IMR-90 (cell line): ENCODE data around the gene FUBP1. TPM values are rescaled to one million over a fixed set of nuclear protein-coding genes. Genes with fewer than 3 reads are reported as not detected.

Source experiments
- ATAC-seq: fragments of 200-7000 bp; cut with Tn5 transposase; 2 replicates; pipeline ENCODE4 v1.9.1; 2020; ENCODE audit warnings: low read depth, mild to moderate bottlenecking, moderate library complexity
- BruUV-seq: library from RNA; stranded (reverse); fragments of 400-500 nt; replicated peaks from 2 replicates; lab custom pipeline; 2021; lab: Mats Ljungman, UMichigan
- CTCF ChIA-PET: fragments of 300-600 bp; formaldehyde crosslinking; extraction: SDS; loops from one replicate; lab custom pipeline; 2021; ENCODE audit warnings: antibody characterized with exemption; lab: Yijun Ruan, JAX
- POLR2A ChIA-PET: fragments of 300-600 bp; sonication (Branson Sonifier 250); formaldehyde crosslinking; loops from one replicate; lab custom pipeline; 2022; ENCODE audit warnings: antibody characterized with exemption; ENCODE audit not compliant: unreplicated experiment; lab: Charles Lee
- DNase-seq: peaks from one replicate; pipeline ENCODE4 v3.0.0; 2013
- H2AFZ ChIP-seq: replicated peaks from 2 replicates; pipeline ENCODE3; 2013; ENCODE audit warnings: low read length, mild to moderate bottlenecking; ENCODE audit not compliant: poor library complexity
- H2AK5ac ChIP-seq: 2 replicates; pipeline ENCODE4 v1.6.1; 2013; ENCODE audit warnings: low read depth, low read length, inconsistent platforms
- H2AK9ac ChIP-seq: replicated peaks from 2 replicates; pipeline ENCODE3; 2013; ENCODE audit warnings: mild to moderate bottlenecking, low read depth, low read length, moderate library complexity; ENCODE audit not compliant: poor library complexity
- H2BK120ac ChIP-seq: 2 replicates; pipeline ENCODE4 v1.6.1; 2013; ENCODE audit warnings: low read depth, low read length, inconsistent platforms
- H2BK15ac ChIP-seq: 3 replicates; pipeline ENCODE4 v1.6.1; 2013; ENCODE audit warnings: low read depth, low read length, inconsistent platforms
- H2BK20ac ChIP-seq: 2 replicates; pipeline ENCODE4 v1.6.1; 2013; ENCODE audit warnings: low read depth, mild to moderate bottlenecking, inconsistent platforms, low read length, moderate library complexity
- H2BK5ac ChIP-seq: 2 replicates; pipeline ENCODE4 v1.6.1; 2013; ENCODE audit warnings: mild to moderate bottlenecking, low read depth, low read length, inconsistent platforms; ENCODE audit not compliant: poor library complexity, severe bottlenecking
- H3K14ac ChIP-seq: replicated peaks from 2 replicates; pipeline ENCODE4 v1.6.1; 2013; ENCODE audit warnings: low read depth, low read length, inconsistent platforms
- H3K18ac ChIP-seq: 2 replicates; pipeline ENCODE4 v1.6.1; 2013; ENCODE audit warnings: low read depth, low read length, control low read depth
- H3K23ac ChIP-seq: 2 replicates; pipeline ENCODE4 v1.6.1; 2013; ENCODE audit warnings: low read depth, low read length, inconsistent platforms
- H3K27ac ChIP-seq: 2 replicates; pipeline ENCODE4 v1.5.1; 2013; ENCODE audit warnings: mild to moderate bottlenecking, control low read depth, low read length; ENCODE audit not compliant: insufficient read depth
- H3K27me3 ChIP-seq: 2 replicates; pipeline ENCODE4 v1.6.1; 2013; ENCODE audit warnings: low read length; ENCODE audit not compliant: control insufficient read depth, insufficient read depth
- H3K36me3 ChIP-seq: 2 replicates; pipeline ENCODE4 v1.6.1; 2013; ENCODE audit warnings: low read length, mixed read lengths; ENCODE audit not compliant: control insufficient read depth, insufficient read depth
- H3K4ac ChIP-seq: 2 replicates; pipeline ENCODE4 v1.6.1; 2013; ENCODE audit warnings: low read depth, low read length, inconsistent platforms
- H3K4me1 ChIP-seq: 2 replicates; pipeline ENCODE4 v1.6.1; 2013; ENCODE audit warnings: low read length, mixed read lengths; ENCODE audit not compliant: control insufficient read depth, insufficient read depth
- H3K4me2 ChIP-seq: 2 replicates; pipeline ENCODE4 v1.6.1; 2013; ENCODE audit warnings: low read depth, mild to moderate bottlenecking, control low read depth, low read length, moderate library complexity
- H3K4me3 ChIP-seq: 2 replicates; pipeline ENCODE4 v1.5.1; 2013; ENCODE audit warnings: low read depth, mild to moderate bottlenecking, control low read depth, low read length, moderate library complexity; ENCODE audit not compliant: insufficient read depth
- H3K56ac ChIP-seq: 2 replicates; pipeline ENCODE4 v1.6.1; 2013; ENCODE audit warnings: low read length, inconsistent platforms; ENCODE audit not compliant: insufficient read depth; ENCODE audit errors: extremely low read depth
- H3K79me1 ChIP-seq, 2 experiments: 2 replicates each; pipeline ENCODE4 v1.6.1; 2013; ENCODE audit warnings: low read length in 2 of 2, inconsistent platforms in 1 of 2, low read depth in 1 of 2
- H3K9ac ChIP-seq: 2 replicates; pipeline ENCODE4 v1.6.1; 2013; ENCODE audit warnings: low read depth, low read length, control low read depth
- H3K9me1 ChIP-seq: 2 replicates; pipeline ENCODE4 v1.6.1; 2013; ENCODE audit warnings: low read length, inconsistent platforms; ENCODE audit not compliant: insufficient read depth
- H3K9me3 ChIP-seq: 2 replicates; pipeline ENCODE4 v1.6.1; 2013; ENCODE audit warnings: low read length; ENCODE audit not compliant: control insufficient read depth, insufficient read depth
- H4K20me1 ChIP-seq: 2 replicates; pipeline ENCODE4 v1.6.1; 2013; ENCODE audit warnings: low read length, inconsistent platforms; ENCODE audit not compliant: insufficient read depth
- H4K5ac ChIP-seq: 2 replicates; pipeline ENCODE4 v1.6.1; 2013; ENCODE audit warnings: mild to moderate bottlenecking, low read depth, low read length, control low read depth
- H4K8ac ChIP-seq, 2 experiments: 2 replicates each; pipeline ENCODE4 v1.6.1; 2013; ENCODE audit warnings: low read depth in 2 of 2, low read length in 2 of 2, control low read depth in 1 of 2, inconsistent platforms in 1 of 2
- H4K91ac ChIP-seq: 2 replicates; pipeline ENCODE4 v1.6.1; 2013; ENCODE audit warnings: low read depth, low read length, inconsistent platforms; ENCODE audit not compliant: insufficient read depth
- FOS ChIP-seq: fragments of 150-350 bp; IDR thresholded peaks from 2 replicates; pipeline ENCODE4 v1.6.1; 2016; ENCODE audit warnings: low read depth, low read length
- POLR2A ChIP-seq: IDR thresholded peaks from 2 replicates; pipeline ENCODE4 v1.6.1; 2012; ENCODE audit warnings: mild to moderate bottlenecking, low read depth, low read length
- WGBS, 2 experiments: methylation state at CpG; one replicate each; pipeline versions ENCODE4 v1.1.5 to v1.1.7; 2013; ENCODE audit warnings: missing lambda C conversion rate in 2 of 2; ENCODE audit not compliant: insufficient read length in 1 of 2; ENCODE audit errors: extremely low coverage in 2 of 2; 5-methylcytosine and 5-hydroxymethylcytosine counted together
- dilution Hi-C: fragments of 300-500 bp; cut with HindIII; formaldehyde crosslinking; loops from one replicate; pipeline ENCODE4 v1.14.3; 2018; ENCODE audit warnings: low sequenced_read_pairs; ENCODE audit not compliant: unreplicated experiment
- in situ Hi-C: fragments of 300-500 bp; cut with MboI; formaldehyde crosslinking; loops from 3 replicates; pipeline ENCODE4 v1.14.3; 2019; ENCODE audit warnings: low sequenced_read_pairs, inconsistent platforms, mixed read lengths
- intact Hi-C: fragments of 100-400 bp; cut with micrococcal nuclease; formaldehyde crosslinking; loops from 2 replicates; pipeline ENCODE4 v1.10.0; 2022
- polyA plus RNA-seq, 3 experiments: library from polyadenylated mRNA; depleted of rRNA; stranded (reverse); fragments of >200 nt; gene quantifications; 2 replicates each; pipeline ENCODE4 v1.2.3, GENCODE V29; 2012; ENCODE audit warnings: low replicate concordance in 1 of 3
- total RNA-seq: library from RNA; depleted of rRNA; stranded (reverse); fragments of >200 nt; gene quantifications from 2 replicates; pipeline ENCODE4 v1.2.3, GENCODE V29; 2012

The FUBP1 gene
- total and polyA plus RNA-seq, 2 of the 4 experiments (the other 2 are of a cell fraction), result 94.7 to 129 TPM

- ATAC-seq, result peak; percentile 53
- no peak overlapping the region; the same call in 1 of the 2 replicates for H2BK20ac ChIP-seq
- H2BK15ac ChIP-seq, result no peak overlapping the region
- DNase-seq, result peak; percentile 83
- POLR2A ChIA-PET, result interaction anchor here (0.6 to 2.1 kb wide), 7 partner anchors 18 to 341 kb away, joined by 3 to 9 read pairs (median 3); partner anchors contain the start of gene FUBP1
- peak overlapping the region; percentile 29; the same call in 1 of the 2 replicates for H2BK120ac ChIP-seq
- peak overlapping the region; percentile 80 for H3K4me3 ChIP-seq
- H3K9me1 ChIP-seq, result no peaks in the 10 kb centered on the region
- H3K27me3 ChIP-seq, result no peaks in the 10 kb centered on the region
- H2BK5ac ChIP-seq, result peak overlapping the region; percentile 100
- H3K79me1 ChIP-seq, result peaks cover 0 to 13% of the 10 kb centered on the region in 2 experiments; a peak in 3 of 4 replicates
- CTCF ChIA-PET, result interaction anchor here (1.1 to 2.7 kb wide), 3 partner anchors 9 to 110 kb away, joined by 3 to 7 read pairs (median 4); no protein-coding TSS in a partner anchor
- H3K4ac ChIP-seq, result peak overlapping the region; percentile 46; the same call in 1 of the 2 replicates
- H2AFZ ChIP-seq, result no peak overlapping the region
- H3K23ac ChIP-seq, result no peak overlapping the region
- peak overlapping the region; percentile 80; the same call in 1 of the 2 replicates for H3K27ac ChIP-seq
- H4K91ac ChIP-seq, result no peak overlapping the region
- intact Hi-C loops, result loop anchor here (1.0 kb wide), 3 partner anchors 25 to 110 kb away; partner anchors contain the start of gene FUBP1
- H3K9ac ChIP-seq, result peak overlapping the region; percentile 69
- peak overlapping the region in 1 of 2 experiments; percentile 64; a peak in 1 of 4 replicates for H4K8ac ChIP-seq
- dilution Hi-C loops, result no loop called here
- in situ Hi-C loops, result no loop called here
- peak overlapping the region; percentile 47 for H3K18ac ChIP-seq
- no peaks in the 10 kb centered on the region; the same call in 1 of the 2 replicates for H4K20me1 ChIP-seq
- H3K56ac ChIP-seq, result peak overlapping the region; percentile 54; the same call in 1 of the 2 replicates
- peaks cover 2% of the 10 kb centered on the region for H3K4me1 ChIP-seq
- no TSS peak for BruUV-seq
- WGBS, 2 experiments, result no CpG with 5 or more reads among the region's 8 CpGs
- H4K5ac ChIP-seq, result no peak overlapping the region
- peak; percentile 97 for TF ChIP-seq POLR2A
- TF ChIP-seq FOS, result no peak
- H3K9me3 ChIP-seq, result no peaks in the 10 kb centered on the region
- H2AK5ac ChIP-seq, result no peak overlapping the region
- no peak overlapping the region for H3K14ac ChIP-seq
- peak overlapping the region; percentile 75 for H3K4me2 ChIP-seq
- H3K36me3 ChIP-seq, result no peaks in the 10 kb centered on the region
- no peak overlapping the region for H2AK9ac ChIP-seq
These were observed 25.2 kb upstream of the FUBP1 start for GRCh38 chr1:78003882-78004718.
